PC-3 (cell line): ENCODE results near the gene CERK. TPM values are rescaled to one million over a fixed set of nuclear protein-coding genes. Genes with fewer than 3 reads are reported as not detected.

ENCODE experiments used
- ATAC-seq: fragments of 200-7000 bp; cut with Tn5 transposase; 2 replicates; pipeline ENCODE4 v1.9.1; 2020; ENCODE audit warnings: mild to moderate bottlenecking, moderate library complexity
- BruUV-seq: library from RNA; stranded (reverse); fragments of 400-500 nt; replicated peaks from 2 replicates; lab custom pipeline; 2021; lab: Mats Ljungman, UMichigan
- CTCF ChIA-PET: fragments of 300-600 bp; sonication (Branson Sonifier 250); formaldehyde crosslinking; loops from one replicate; lab custom pipeline; 2022; ENCODE audit warnings: antibody characterized with exemption; lab: Charles Lee
- POLR2A ChIA-PET: fragments of 300-600 bp; sonication (Branson Sonifier 250); formaldehyde crosslinking; loops from one replicate; lab custom pipeline; 2022; ENCODE audit warnings: antibody characterized with exemption; ENCODE audit not compliant: unreplicated experiment; lab: Charles Lee
- DNase-seq: peaks from one replicate; pipeline ENCODE4 v3.0.0-alpha.2; 2015
- H2AFZ ChIP-seq: fragments of 300-600 bp; sonication (generic); 2 replicates; pipeline ENCODE4 v1.6.0; 2016; ENCODE audit warnings: antibody characterized with exemption, low read length
- H3F3A ChIP-seq: fragments of 300-600 bp; sonication (generic); one replicate; pipeline ENCODE4 v1.6.0; 2017; ENCODE audit warnings: antibody characterized with exemption, low read length, control low read depth, mild to moderate bottlenecking; ENCODE audit not compliant: unreplicated experiment
- H3K27ac ChIP-seq: fragments of 300-600 bp; sonication (generic); 2 replicates; pipeline ENCODE4 v1.5.1; 2016; ENCODE audit warnings: mild to moderate bottlenecking, low read length
- H3K27me3 ChIP-seq: fragments of 300-600 bp; sonication (generic); 2 replicates; pipeline ENCODE4 v1.6.1; 2016; ENCODE audit warnings: low read length, mixed read lengths
- H3K36me3 ChIP-seq: fragments of 300-600 bp; sonication (generic); 2 replicates; pipeline ENCODE4 v1.6.1; 2016; ENCODE audit warnings: low read depth, mixed run types, low read length, mixed read lengths
- H3K4me1 ChIP-seq: fragments of 300-600 bp; sonication (generic); 2 replicates; pipeline ENCODE4 v1.5.1; 2016; ENCODE audit warnings: low read length; ENCODE audit not compliant: insufficient read depth
- H3K4me2 ChIP-seq: fragments of 300-600 bp; sonication (generic); 2 replicates; pipeline ENCODE4 v1.6.0; 2016; ENCODE audit warnings: low read length
- H3K4me3 ChIP-seq: fragments of 300-600 bp; sonication (generic); 2 replicates; pipeline ENCODE4 v1.5.1; 2016; ENCODE audit warnings: mild to moderate bottlenecking, low read length, mixed read lengths
- H3K79me2 ChIP-seq: fragments of 300-600 bp; sonication (generic); 2 replicates; pipeline ENCODE4 v1.6.1; 2017; ENCODE audit warnings: low read length, mixed read lengths
- H3K9ac ChIP-seq: fragments of 300-600 bp; sonication (generic); 2 replicates; pipeline ENCODE4 v1.6.0; 2016; ENCODE audit warnings: mild to moderate bottlenecking, low read length
- H3K9me2 ChIP-seq: fragments of 300-600 bp; sonication (generic); replicated peaks from 2 replicates; pipeline ENCODE4 v1.6.1; 2016; ENCODE audit warnings: mixed run types, low read length, mixed read lengths
- H3K9me3 ChIP-seq: fragments of 300-600 bp; sonication (generic); 2 replicates; pipeline ENCODE4 v1.6.1; 2016; ENCODE audit warnings: low read length, mixed read lengths
- H4K20me1 ChIP-seq: fragments of 300-600 bp; sonication (generic); 2 replicates; pipeline ENCODE4 v1.6.1; 2016; ENCODE audit warnings: low read length, mixed read lengths
- EZH2 ChIP-seq: fragments of 300-600 bp; sonication (generic); IDR thresholded peaks from one replicate; pipeline ENCODE4 v1.6.1; 2017; ENCODE audit warnings: antibody characterized with exemption, mild to moderate bottlenecking, low read length; ENCODE audit not compliant: unreplicated experiment
- EZH2phosphoT487 ChIP-seq: fragments of 300-600 bp; sonication (generic); IDR thresholded peaks from 2 replicates; pipeline ENCODE4 v1.6.1; 2018; ENCODE audit warnings: mild to moderate bottlenecking, antibody characterized with exemption, low read length, borderline replicate concordance
- intact Hi-C: fragments of 100-400 bp; cut with micrococcal nuclease; formaldehyde crosslinking; loops from 2 replicates; pipeline ENCODE4 v1.9.0; 2023
- total RNA-seq: library from RNA; depleted of rRNA; stranded (reverse); fragments of >200 nt; gene quantifications from 2 replicates; pipeline ENCODE4 v1.2.3, GENCODE V29; 2014
- TF ChIP-seq, protein P1 (sequence below): fragments of 300-600 bp; sonication (generic); conservative IDR thresholded peaks from 2 replicates; pipeline ENCODE4 v1.5.1; 2017; ENCODE audit warnings: antibody characterized with exemption, low read depth, mild to moderate bottlenecking, low read length

CERK gene
- total RNA-seq, 1 experiment from 2014 or later, result 21.6 TPM

- CTCF ChIA-PET, result no interaction called here
- Histone ChIP-seq H3K9ac (no peak overlapping the region), H3K27ac (no peak overlapping the region), H3K27me3 (no peaks in the 10 kb centered on the region), H3F3A (no peaks in the 10 kb centered on the region), H3K79me2 (no peaks in the 10 kb centered on the region), H3K36me3 (no peaks in the 10 kb centered on the region), H3K9me3 (no peaks in the 10 kb centered on the region), H3K4me1 (no peaks in the 10 kb centered on the region), H3K4me2 (no peak overlapping the region), H4K20me1 (no peaks in the 10 kb centered on the region), H2AFZ (no peak overlapping the region), H3K4me3 (no peak overlapping the region), H3K9me2 (no peaks in the 10 kb centered on the region)
- POLR2A ChIA-PET, result no interaction called here
- intact Hi-C loops, result no loop called here
- no TSS peak for BruUV-seq
- DNase-seq (no peak), ATAC-seq (no peak)
- TF ChIP-seq EZH2phosphoT487 (no peak), EZH2 (no peak)
- TF ChIP-seq, protein P1, sequence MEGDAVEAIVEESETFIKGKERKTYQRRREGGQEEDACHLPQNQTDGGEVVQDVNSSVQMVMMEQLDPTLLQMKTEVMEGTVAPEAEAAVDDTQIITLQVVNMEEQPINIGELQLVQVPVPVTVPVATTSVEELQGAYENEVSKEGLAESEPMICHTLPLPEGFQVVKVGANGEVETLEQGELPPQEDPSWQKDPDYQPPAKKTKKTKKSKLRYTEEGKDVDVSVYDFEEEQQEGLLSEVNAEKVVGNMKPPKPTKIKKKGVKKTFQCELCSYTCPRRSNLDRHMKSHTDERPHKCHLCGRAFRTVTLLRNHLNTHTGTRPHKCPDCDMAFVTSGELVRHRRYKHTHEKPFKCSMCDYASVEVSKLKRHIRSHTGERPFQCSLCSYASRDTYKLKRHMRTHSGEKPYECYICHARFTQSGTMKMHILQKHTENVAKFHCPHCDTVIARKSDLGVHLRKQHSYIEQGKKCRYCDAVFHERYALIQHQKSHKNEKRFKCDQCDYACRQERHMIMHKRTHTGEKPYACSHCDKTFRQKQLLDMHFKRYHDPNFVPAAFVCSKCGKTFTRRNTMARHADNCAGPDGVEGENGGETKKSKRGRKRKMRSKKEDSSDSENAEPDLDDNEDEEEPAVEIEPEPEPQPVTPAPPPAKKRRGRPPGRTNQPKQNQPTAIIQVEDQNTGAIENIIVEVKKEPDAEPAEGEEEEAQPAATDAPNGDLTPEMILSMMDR, result no peak
Measured at GRCh38 chr22:46714550-46714949, 23.5 kb downstream of the CERK start.

DNA sequence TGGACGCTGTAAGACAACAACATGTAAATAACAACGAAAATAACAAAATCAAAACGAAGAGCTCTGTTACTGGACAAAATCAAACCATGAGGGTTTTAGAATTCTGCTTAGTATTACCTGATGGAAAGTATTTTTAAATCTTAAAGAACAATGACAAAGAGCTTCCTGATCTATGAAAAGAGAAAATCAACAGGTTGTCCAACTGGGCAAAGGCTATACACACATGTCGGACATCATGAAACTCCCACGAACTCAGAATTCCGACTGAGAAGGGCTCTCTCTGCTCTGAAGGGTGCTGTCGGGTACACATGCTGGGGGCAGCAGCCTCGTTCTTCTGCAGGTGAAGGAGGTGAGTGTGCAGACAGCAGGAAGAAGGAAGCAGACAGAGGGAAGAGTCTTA lies 25.8 kb downstream of the CERK start:
- ChIA-PET POLR2A (no interaction called here), CTCF (no interaction called here)
- Histone ChIP-seq H3K9ac (no peak overlapping the region), H3K36me3 (no peaks in the 10 kb centered on the region), H4K20me1 (no peaks in the 10 kb centered on the region), H3F3A (no peaks in the 10 kb centered on the region), H3K79me2 (no peaks in the 10 kb centered on the region), H3K27ac (no peak overlapping the region), H3K27me3 (no peaks in the 10 kb centered on the region), H2AFZ (no peak overlapping the region), H3K4me2 (no peak overlapping the region), H3K9me3 (no peaks in the 10 kb centered on the region), H3K4me3 (no peak overlapping the region), H3K9me2 (no peaks in the 10 kb centered on the region), H3K4me1 (no peaks in the 10 kb centered on the region)
- no TSS peak for BruUV-seq
- DNase-seq (no peak), ATAC-seq (no peak)
- TF ChIP-seq EZH2phosphoT487 (no peak), EZH2 (no peak)
- TF ChIP-seq, protein P1, result no peak
- intact Hi-C loops, result no loop called here

GRCh38 chr22:46710806-46711205 lies 27.2 kb downstream of the CERK start:
- Histone ChIP-seq H3K27me3 (no peaks in the 10 kb centered on the region), H3K4me2 (no peak overlapping the region), H3K4me1 (no peaks in the 10 kb centered on the region), H3K9ac (no peak overlapping the region), H3K79me2 (no peaks in the 10 kb centered on the region), H3K36me3 (no peaks in the 10 kb centered on the region), H4K20me1 (no peaks in the 10 kb centered on the region), H3K4me3 (no peak overlapping the region), H3K27ac (no peak overlapping the region), H3K9me3 (no peaks in the 10 kb centered on the region), H3F3A (no peaks in the 10 kb centered on the region), H2AFZ (no peak overlapping the region), H3K9me2 (no peaks in the 10 kb centered on the region)
- ATAC-seq (no peak), DNase-seq (no peak)
- intact Hi-C loops, result no loop called here
- ChIA-PET CTCF (no interaction called here), POLR2A (no interaction called here)
- BruUV-seq, result no TSS peak
- TF ChIP-seq EZH2 (no peak), EZH2phosphoT487 (no peak)
- TF ChIP-seq, protein P1, result no peak
